Mesenchymal stem cell (in vitro differentiated cells and primary cell): ENCODE measurements around the gene PIK3R5.
A peak's percentile ranks its signal among the peaks of the same experiment; 100 is the strongest.

Experiments used
- DNase-seq: peaks from one replicate; pipeline ENCODE4 v3.0.0-alpha.2; 2013
- H2AFZ ChIP-seq: one replicate; pipeline ENCODE4 v1.6.1; 2013; ENCODE audit warnings: low read depth, mild to moderate bottlenecking, control low read depth, inconsistent platforms, low read length, moderate library complexity
- H2AK5ac ChIP-seq: 2 replicates; pipeline ENCODE4 v1.6.1; 2013; ENCODE audit warnings: low read length, moderate library complexity, mild to moderate bottlenecking, inconsistent platforms; ENCODE audit not compliant: severe bottlenecking
- H2BK120ac ChIP-seq: one replicate; pipeline ENCODE4 v1.6.1; 2013; ENCODE audit warnings: low read depth, mild to moderate bottlenecking, inconsistent platforms, low read length, moderate library complexity
- H2BK12ac ChIP-seq, 2 experiments: one replicate each; pipeline ENCODE4 v1.6.1; 2013; ENCODE audit warnings: inconsistent platforms in 2 of 2, low read length in 2 of 2, mild to moderate bottlenecking in 2 of 2, moderate library complexity in 2 of 2, control low read depth in 1 of 2
- H2BK15ac ChIP-seq: one replicate; pipeline ENCODE4 v1.6.1; 2013; ENCODE audit warnings: mild to moderate bottlenecking, low read depth, inconsistent platforms; ENCODE audit not compliant: poor library complexity, severe bottlenecking
- H2BK5ac ChIP-seq: 2 replicates; pipeline ENCODE4 v1.6.1; 2013; ENCODE audit warnings: low read depth, mild to moderate bottlenecking, low read length, control low read depth, inconsistent platforms; ENCODE audit not compliant: poor library complexity, severe bottlenecking
- H3K14ac ChIP-seq, 2 experiments: one replicate each; pipeline ENCODE4 v1.6.1; 2013; ENCODE audit warnings: inconsistent platforms in 2 of 2, low read length in 2 of 2, control low read depth in 1 of 2, mild to moderate bottlenecking in 1 of 2, moderate library complexity in 1 of 2
- H3K18ac ChIP-seq, 2 experiments: one replicate each; pipeline ENCODE4 v1.6.1; 2013; ENCODE audit warnings: inconsistent platforms in 2 of 2, low read length in 2 of 2, control low read depth in 1 of 2, low read depth in 1 of 2, mild to moderate bottlenecking in 1 of 2
- H3K23ac ChIP-seq, 2 experiments: one replicate each; pipeline ENCODE4 v1.6.1; 2013; ENCODE audit warnings: inconsistent platforms in 2 of 2, low read length in 2 of 2, mild to moderate bottlenecking in 2 of 2, moderate library complexity in 2 of 2, control low read depth in 1 of 2
- H3K27ac ChIP-seq: 2 replicates; pipeline ENCODE4 v1.5.1; 2013; ENCODE audit warnings: mild to moderate bottlenecking, moderate library complexity, low read length, control low read depth, inconsistent platforms; ENCODE audit not compliant: poor library complexity, severe bottlenecking
- H3K27me3 ChIP-seq, 2 experiments: 2 replicates each; pipeline versions ENCODE4 v1.6.1 to v1.7.0; 2013; ENCODE audit warnings: low read length in 2 of 2, mild to moderate bottlenecking in 2 of 2, moderate library complexity in 2 of 2, control low read depth in 1 of 2, inconsistent platforms in 1 of 2; ENCODE audit not compliant: control insufficient read depth in 1 of 2, insufficient read depth in 1 of 2
- H3K36me3 ChIP-seq, 2 experiments: 2 replicates each; pipeline versions ENCODE4 v1.6.1 to v1.7.0; 2013; ENCODE audit warnings: low read length in 2 of 2, control low read depth in 1 of 2, inconsistent platforms in 1 of 2, low read depth in 1 of 2, mild to moderate bottlenecking in 1 of 2; ENCODE audit not compliant: insufficient read depth in 2 of 2, control insufficient read depth in 1 of 2
- H3K4ac ChIP-seq, 2 experiments: one replicate each; pipeline ENCODE4 v1.6.1; 2013; ENCODE audit warnings: inconsistent platforms in 2 of 2, low read length in 2 of 2, mild to moderate bottlenecking in 2 of 2, moderate library complexity in 2 of 2, control low read depth in 1 of 2, low read depth in 1 of 2
- H3K4me1 ChIP-seq: 2 replicates; pipeline ENCODE4 v1.6.1; 2013; ENCODE audit warnings: low read depth, low read length, control low read depth; ENCODE audit not compliant: control insufficient read depth, insufficient read depth
- H3K4me2 ChIP-seq: 2 replicates; pipeline ENCODE4 v1.6.1; 2013; ENCODE audit warnings: low read length, mild to moderate bottlenecking, inconsistent platforms; ENCODE audit not compliant: poor library complexity, severe bottlenecking
- H3K4me3 ChIP-seq, 2 experiments: 2 replicates each; pipeline versions ENCODE4 v1.5.1 to v1.7.0; 2013; ENCODE audit warnings: low read length in 2 of 2, mild to moderate bottlenecking in 2 of 2, control low read depth in 1 of 2, low read depth in 1 of 2; ENCODE audit not compliant: insufficient read depth in 1 of 2
- H3K79me1 ChIP-seq: replicated peaks from 2 replicates; pipeline ENCODE4 v1.6.1; 2013; ENCODE audit warnings: mild to moderate bottlenecking, control low read depth, low read length, inconsistent platforms; ENCODE audit not compliant: poor library complexity, severe bottlenecking
- H3K9ac ChIP-seq: 2 replicates; pipeline ENCODE4 v1.7.0; 2013; ENCODE audit warnings: mild to moderate bottlenecking, low read length, moderate library complexity
- H3K9me3 ChIP-seq: 2 replicates; pipeline ENCODE4 v1.7.0; 2013; ENCODE audit warnings: mild to moderate bottlenecking, low read length; ENCODE audit not compliant: control insufficient read depth
- H4K8ac ChIP-seq: one replicate; pipeline ENCODE4 v1.6.1; 2013; ENCODE audit warnings: inconsistent platforms, mild to moderate bottlenecking, low read length, moderate library complexity
- H4K91ac ChIP-seq: one replicate; pipeline ENCODE4 v1.6.1; 2013; ENCODE audit warnings: mild to moderate bottlenecking, low read length, inconsistent platforms
- WGBS: methylation state at CpG from one replicate; pipeline ENCODE4 v1.1.7; 2013; ENCODE audit warnings: mixed read lengths; 5-methylcytosine and 5-hydroxymethylcytosine counted together

The PIK3R5 gene

DNA sequence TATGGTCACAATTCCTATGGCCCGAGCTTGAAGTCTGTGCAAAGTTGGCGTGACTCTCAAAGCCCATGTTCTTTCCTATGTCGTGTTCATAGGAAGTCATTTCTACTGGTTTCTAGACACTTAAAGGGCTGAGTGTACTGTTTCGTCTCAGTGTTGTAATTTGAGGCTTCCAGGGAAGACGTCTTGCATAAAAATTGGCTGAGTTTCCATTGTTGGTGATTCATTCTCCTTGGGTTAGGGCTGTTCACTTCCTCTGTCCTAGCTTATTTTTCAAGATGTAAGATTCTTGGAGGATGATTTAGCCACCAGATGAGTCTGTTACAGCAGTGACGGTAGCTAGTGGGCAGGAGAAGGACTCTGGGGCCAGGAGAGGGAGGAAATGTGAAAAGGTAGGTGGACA, 43.1 kb downstream of the PIK3R5 start:
- H3K4me3 ChIP-seq: no peak overlapping the region
- no peak overlapping the region for H2BK120ac ChIP-seq
- no peak overlapping the region for H3K18ac ChIP-seq
- H3K4me2 ChIP-seq: no peak overlapping the region
- H3K4ac ChIP-seq: no peak overlapping the region
- no peak overlapping the region for H2BK5ac ChIP-seq
- H3K14ac ChIP-seq: no peak overlapping the region
- no peak overlapping the region for H3K9ac ChIP-seq
- H3K4me1 ChIP-seq: peaks cover 2% of the 10 kb centered on the region
- H4K91ac ChIP-seq: no peak overlapping the region
- H3K79me1 ChIP-seq: no peaks in the 10 kb centered on the region
- H2AK5ac ChIP-seq: no peak overlapping the region
- H2AFZ ChIP-seq: no peak overlapping the region
- H2BK15ac ChIP-seq: no peak overlapping the region
- H4K8ac ChIP-seq: no peak overlapping the region
- no peak overlapping the region for H3K23ac ChIP-seq
- peak; percentile 17 for DNase-seq
- no peak overlapping the region for H3K27ac ChIP-seq
- H3K9me3 ChIP-seq: peaks cover 24% of the 10 kb centered on the region
- no peaks in the 10 kb centered on the region for H3K36me3 ChIP-seq
- WGBS: 53% methylated on average over 6 of the region's 6 CpGs
- H3K27me3 ChIP-seq: no peaks in the 10 kb centered on the region
- H2BK12ac ChIP-seq: no peak overlapping the region

DNA sequence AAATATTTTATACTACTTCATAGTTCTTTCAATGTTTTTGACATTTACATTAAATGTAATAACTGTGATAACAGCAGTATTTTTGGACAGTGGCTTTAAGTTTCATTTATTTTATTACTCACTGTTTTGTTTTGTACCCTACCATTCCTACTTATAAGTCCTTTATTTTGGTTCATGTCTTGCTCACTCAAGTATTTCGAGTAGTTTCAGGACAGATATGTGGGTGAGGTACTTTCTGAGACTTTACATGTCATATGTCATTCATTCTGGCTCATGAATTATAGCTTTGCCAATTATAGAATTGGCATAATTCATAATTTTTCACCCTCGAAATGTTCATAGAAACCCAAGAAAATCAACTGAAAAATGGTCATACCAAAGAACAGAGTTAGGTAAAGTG, 44.4 kb downstream of the PIK3R5 start:
- H2AFZ ChIP-seq: no peak overlapping the region
- H3K4me3 ChIP-seq: no peak overlapping the region
- H4K8ac ChIP-seq: no peak overlapping the region
- peaks cover 15% of the 10 kb centered on the region for H3K9me3 ChIP-seq
- H2BK12ac ChIP-seq: no peak overlapping the region
- no peak overlapping the region for H2BK15ac ChIP-seq
- H3K18ac ChIP-seq: no peak overlapping the region
- H3K79me1 ChIP-seq: no peaks in the 10 kb centered on the region
- WGBS: no CpG with 5 or more reads among the region's 2 CpGs
- H3K23ac ChIP-seq: no peak overlapping the region
- H3K4me1 ChIP-seq: peaks cover 2% of the 10 kb centered on the region
- H3K14ac ChIP-seq: no peak overlapping the region
- no peaks in the 10 kb centered on the region for H3K36me3 ChIP-seq
- no peak for DNase-seq
- no peak overlapping the region for H2BK120ac ChIP-seq
- no peaks in the 10 kb centered on the region for H3K27me3 ChIP-seq
- H4K91ac ChIP-seq: no peak overlapping the region
- no peak overlapping the region for H3K4me2 ChIP-seq
- no peak overlapping the region for H2BK5ac ChIP-seq
- no peak overlapping the region for H3K9ac ChIP-seq
- H3K27ac ChIP-seq: no peak overlapping the region
- H2AK5ac ChIP-seq: no peak overlapping the region
- H3K4ac ChIP-seq: no peak overlapping the region

DNA sequence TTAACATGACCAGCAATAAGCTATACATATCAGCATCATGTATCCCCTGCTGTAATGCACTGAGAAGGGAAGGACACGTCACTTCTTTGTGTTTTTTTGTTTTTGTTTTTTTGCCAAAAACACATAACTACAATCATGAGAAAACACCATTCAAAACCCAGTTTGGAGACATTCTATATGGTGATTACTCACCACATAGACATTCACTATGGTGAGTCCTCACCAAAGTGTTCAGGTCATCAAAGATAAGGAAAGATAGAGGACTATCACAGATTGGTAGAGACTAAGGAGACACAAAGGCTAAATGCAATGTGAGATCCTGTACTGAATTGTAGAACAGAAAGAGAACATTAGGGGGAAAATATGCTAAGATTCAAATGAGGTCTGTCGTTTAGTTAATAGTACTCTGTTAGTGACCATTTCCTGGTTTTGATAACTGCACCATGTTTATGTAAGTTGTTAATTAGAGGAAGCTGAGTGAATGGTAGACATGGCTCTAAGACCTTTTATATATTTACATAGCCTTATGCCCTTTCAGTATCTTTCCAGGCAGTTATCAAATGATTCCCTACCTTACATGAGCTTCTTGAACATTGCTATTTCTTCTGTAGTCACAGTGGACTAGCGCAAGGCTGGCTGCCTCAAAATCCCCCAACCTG, 46.6 kb downstream of the PIK3R5 start:
- DNase-seq: no peak
- H3K18ac ChIP-seq: no peak overlapping the region
- H2AFZ ChIP-seq: no peak overlapping the region
- no peak overlapping the region for H3K27ac ChIP-seq
- peaks cover 0 to 6% of the 10 kb centered on the region in 2 experiments for H3K27me3 ChIP-seq
- H3K79me1 ChIP-seq: no peaks in the 10 kb centered on the region
- H4K91ac ChIP-seq: no peak overlapping the region
- no peaks in the 10 kb centered on the region for H3K36me3 ChIP-seq
- peaks cover 6% of the 10 kb centered on the region for H3K4me1 ChIP-seq
- no peak overlapping the region for H3K23ac ChIP-seq
- H2AK5ac ChIP-seq: no peak overlapping the region
- no peak overlapping the region for H3K14ac ChIP-seq
- no peak overlapping the region for H4K8ac ChIP-seq
- H3K4me2 ChIP-seq: no peak overlapping the region
- H2BK12ac ChIP-seq: no peak overlapping the region
- H2BK120ac ChIP-seq: no peak overlapping the region
- H3K9ac ChIP-seq: no peak overlapping the region
- WGBS: 77% methylated on average over 3 of the region's 3 CpGs
- no peak overlapping the region for H2BK5ac ChIP-seq
- no peak overlapping the region for H3K4ac ChIP-seq
- H3K9me3 ChIP-seq: no peaks in the 10 kb centered on the region
- H3K4me3 ChIP-seq: no peak overlapping the region
- H2BK15ac ChIP-seq: no peak overlapping the region

DNA sequence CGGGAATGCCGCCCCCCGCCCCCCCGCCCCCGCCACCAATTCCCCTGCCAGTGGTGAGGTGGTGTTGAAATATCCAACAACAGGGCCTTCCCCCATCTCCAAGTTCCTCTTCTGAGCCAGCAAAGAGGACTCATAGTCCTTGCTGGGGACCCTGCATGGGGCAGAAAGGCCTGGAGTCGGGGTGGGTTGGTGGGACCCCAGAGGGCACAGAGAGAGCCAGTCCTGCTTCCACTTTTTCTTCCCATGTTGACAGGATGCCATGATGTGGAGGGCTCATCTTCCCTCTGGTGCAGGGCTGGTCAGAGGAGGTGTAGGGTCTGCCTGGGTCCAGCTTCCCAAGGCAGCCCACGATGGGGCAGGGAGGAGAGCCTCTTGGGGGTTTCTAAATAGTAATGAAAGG, 49.0 kb downstream of the PIK3R5 start:
- Histone ChIP-seq H4K91ac (no peak overlapping the region), H2AK5ac (no peak overlapping the region), H3K27ac (no peak overlapping the region), H3K9me3 (no peaks in the 10 kb centered on the region), H3K14ac (no peak overlapping the region), H2BK5ac (no peak overlapping the region), H2BK15ac (no peak overlapping the region), H2BK120ac (no peak overlapping the region), H4K8ac (no peak overlapping the region), H3K4me1 (peaks cover 5% of the 10 kb centered on the region), H2BK12ac (no peak overlapping the region), H3K4me3 (no peak overlapping the region), H3K79me1 (no peaks in the 10 kb centered on the region), H2AFZ (no peak overlapping the region), H3K4ac (no peak overlapping the region), H3K27me3 (peaks cover 0 to 21% of the 10 kb centered on the region in 2 experiments), H3K9ac (no peak overlapping the region), H3K4me2 (no peak overlapping the region), H3K23ac (no peak overlapping the region), H3K36me3 (no peaks in the 10 kb centered on the region), H3K18ac (no peak overlapping the region)
- no peak for DNase-seq
- 92% methylated on average over 2 of the region's 7 CpGs for WGBS
